Pons (tissue), 1 donor: ENCODE data around the gene CYB561D1.
A peak's percentile ranks its signal among the peaks of the same experiment; 100 is the strongest.

Experiments
- DNase-seq: peaks from one replicate; pipeline ENCODE4 v3.0.0-alpha.2; 2016; ENCODE audit warnings: low spot score

The CYB561D1 gene

DNA sequence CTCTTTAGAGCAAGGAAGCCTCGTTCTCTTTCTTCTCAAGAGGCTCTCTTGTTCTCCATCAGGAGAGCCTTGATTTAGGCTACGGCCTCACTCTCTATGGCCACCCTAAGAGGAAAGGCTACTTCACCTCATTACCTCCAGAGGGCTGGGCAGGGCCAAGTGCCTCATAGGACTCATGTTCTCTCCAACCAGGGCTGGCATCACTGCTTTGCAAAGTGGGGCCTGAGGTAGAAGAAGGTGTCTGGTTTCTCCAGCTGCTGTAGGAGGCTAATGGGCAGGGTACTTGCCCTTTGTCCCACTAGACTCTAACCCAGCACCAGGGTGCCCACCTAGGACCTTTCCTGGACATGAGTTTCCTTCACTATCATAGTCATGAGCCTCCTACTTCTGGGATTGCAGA, 12.2 kb upstream of the CYB561D1 start:
- DNase-seq = no peak

DNA sequence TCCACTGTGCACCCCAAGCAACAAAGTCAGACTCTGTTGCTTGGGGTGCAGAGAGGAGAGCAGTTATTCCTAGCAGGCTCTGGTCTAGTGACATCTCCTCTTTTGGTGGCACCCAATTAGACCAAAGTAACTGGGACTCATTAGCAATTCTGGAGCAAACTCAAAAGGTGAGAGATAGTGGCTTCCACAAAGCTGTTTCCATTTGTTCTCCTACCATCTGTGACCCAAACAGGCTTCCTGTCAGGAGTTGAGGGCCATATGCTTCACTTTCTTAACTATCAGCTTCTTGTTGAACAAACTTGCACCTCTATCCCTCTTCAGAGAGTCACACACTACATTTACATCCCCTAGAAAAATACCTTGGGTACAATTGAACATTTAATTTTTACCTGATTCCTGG, 11.7 kb upstream of the CYB561D1 start:
- no peak for DNase-seq

DNA sequence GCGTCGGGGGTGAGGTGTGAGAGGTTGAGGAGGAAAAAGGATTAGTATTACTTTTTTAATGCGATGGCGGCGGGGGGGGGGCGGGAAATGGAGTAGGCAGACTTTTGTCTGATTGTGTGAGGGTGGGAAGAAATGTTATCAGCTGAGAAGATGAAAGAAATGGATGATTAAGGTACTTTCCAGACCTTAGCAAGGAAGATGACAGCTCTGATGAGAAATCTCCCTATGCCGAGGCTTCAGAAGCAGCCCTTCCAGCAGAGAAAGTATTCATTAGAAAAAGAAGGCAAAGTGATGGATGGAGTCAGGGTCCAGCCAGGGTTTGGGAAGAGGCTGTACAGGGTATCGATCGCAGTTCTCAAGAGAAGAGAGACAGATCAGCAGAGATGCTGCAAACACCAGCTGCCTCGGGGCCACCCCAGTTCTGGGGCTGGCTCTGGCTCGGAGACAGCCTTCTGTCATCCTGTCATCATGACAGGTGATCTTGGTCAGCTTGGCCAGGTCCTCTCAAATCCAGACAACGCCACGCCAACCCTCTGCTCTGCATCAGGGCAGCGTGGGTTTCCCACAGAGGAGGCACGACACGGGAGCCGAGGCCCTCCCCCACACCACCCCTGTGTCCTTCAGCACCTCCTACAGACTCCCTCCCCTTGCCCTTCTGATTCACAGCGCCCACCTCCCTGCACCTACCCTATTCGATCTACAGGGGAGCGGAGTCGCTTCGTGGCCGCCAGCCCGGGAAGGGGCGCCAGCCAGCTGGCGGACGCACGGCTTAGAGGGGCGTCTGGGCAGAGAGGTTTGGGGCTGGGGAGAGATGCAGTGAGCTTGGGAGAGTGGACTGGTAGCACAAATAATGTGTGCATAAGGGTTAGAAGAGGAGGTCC, 10.9 kb upstream of the CYB561D1 start:
- no peak for DNase-seq

DNA sequence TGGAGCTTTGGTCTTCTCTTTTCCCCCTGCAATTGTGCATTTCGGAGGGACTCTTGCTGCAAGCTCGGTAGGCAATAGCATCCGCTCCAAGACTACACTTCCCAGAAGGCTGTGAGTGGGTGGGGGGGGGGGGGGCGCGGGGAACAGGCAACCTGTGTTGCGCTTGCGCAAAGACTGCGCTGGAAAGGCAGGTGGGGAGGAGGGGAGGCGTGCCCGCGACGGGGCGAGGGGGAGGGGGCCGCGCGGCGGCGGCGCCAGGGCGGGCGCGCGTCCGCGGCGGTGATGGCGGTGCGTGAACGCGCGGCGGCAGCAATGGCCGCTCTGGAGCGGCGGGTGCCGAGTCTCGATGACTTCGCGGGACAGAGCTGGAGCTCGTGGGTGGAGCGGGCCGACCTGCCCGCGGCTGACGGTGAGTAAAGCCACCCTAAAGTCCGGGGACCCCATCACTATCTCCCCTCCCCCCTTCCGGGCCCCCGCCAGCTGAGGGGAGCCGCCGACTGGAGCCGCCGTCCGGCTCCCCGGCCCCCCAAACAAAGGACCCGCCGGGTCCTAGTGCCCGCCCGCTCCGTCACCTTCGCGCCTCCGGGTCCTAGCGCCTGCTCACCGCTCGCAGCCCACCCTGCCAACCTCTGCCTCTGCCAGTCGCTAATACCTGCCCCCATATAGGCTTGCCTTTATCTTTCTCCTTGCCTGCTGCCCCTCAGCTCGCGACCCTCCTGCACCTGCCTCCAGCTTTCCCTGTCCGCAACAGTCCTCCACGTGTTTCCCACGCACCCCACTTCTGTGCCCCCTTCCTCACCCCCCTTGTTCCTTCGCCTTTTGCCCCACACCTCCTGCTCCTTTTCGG, 10.0 kb upstream of the CYB561D1 start, which contains the start of gene ATXN7L2:
TSS of gene ATXN7L2 (plus strand) at position 234 of the 847 bp plus-strand sequence. CDS start at position 283, 49 bp downstream.
- peak; percentile 91 for DNase-seq

DNA sequence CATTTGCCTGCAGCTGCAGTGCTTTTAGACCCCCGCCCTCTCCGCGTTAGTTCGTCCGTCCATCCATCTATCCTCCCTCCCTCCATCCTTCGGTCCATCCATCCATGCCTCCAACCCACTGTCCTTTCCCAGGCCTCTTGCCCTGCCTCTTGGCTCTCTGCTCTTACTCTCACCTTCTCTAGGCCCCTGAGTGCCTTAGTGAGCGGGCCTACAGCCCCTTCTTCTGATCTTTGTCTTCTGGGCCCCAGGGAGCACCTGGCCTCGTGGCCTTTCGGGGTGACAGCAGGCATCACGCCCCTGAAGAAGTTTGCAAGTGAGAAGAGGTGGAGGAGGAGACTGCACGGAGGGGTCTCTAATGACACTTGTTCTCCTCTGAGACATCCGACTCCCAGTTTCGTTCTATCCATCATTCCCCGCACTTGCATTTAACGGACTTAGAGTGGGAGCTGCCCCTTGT, 9.3 kb upstream of the CYB561D1 start:
- no peak for DNase-seq

DNA sequence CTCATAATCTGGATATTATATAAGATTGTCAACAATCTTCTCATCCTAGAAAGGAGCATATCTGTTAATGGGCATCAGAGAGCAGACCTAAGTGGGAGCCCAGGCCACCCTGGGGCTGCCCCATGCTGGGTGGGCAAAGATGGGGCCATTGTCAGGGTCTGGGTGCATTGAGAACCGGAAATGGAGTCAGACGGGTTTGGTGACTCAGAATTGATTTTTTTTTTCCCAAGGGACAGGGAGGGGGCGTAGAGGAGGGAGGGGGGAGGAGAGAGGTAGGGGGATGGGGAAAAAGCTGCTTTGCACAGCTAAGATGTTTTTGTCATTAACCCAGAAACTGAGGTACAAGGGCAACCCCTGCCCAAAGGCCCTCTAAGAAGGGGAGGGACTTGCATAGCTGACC, 8.9 kb upstream of the CYB561D1 start:
- no peak for DNase-seq

DNA sequence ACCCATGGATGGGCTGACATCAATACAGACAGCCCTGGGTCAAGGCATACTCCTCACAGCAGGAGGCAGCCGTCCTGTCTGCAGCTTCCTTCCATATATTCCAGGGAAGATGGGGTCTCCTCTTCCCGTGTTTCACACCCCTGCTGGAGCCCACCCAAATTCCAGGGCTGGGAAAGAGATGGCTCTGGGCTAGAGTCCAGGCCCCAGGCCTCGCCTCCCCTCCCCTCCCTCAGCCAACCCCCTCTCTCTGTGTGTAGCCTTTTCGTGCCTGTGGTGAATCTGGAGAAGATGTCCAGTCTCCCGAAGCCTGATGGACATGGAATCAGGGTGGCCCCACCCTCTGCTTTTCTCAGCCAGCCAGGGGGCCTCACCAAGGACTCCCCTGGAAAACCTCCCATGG, 6.6 kb upstream of the CYB561D1 start:
- no peak for DNase-seq

DNA sequence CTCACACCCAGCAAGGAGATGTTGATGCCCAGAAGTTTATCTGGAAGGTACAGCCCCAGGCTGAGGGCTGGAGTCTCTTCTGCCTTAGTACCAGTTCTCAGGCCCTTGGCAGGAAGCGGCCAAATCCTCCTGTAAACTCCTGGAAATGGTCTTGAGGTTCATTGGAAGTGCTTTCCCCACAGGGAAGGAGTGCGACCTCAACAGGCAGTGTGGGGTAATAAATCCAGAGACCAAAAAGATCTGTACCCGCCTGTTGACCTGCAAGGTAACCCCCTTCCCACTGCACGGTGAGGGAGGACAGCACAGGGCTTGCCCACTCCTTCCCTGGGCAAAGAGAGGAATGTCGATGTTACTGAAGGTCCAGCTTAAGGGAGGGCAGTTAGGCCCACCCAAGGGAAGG, 5.7 kb upstream of the CYB561D1 start:
- no peak for DNase-seq

DNA sequence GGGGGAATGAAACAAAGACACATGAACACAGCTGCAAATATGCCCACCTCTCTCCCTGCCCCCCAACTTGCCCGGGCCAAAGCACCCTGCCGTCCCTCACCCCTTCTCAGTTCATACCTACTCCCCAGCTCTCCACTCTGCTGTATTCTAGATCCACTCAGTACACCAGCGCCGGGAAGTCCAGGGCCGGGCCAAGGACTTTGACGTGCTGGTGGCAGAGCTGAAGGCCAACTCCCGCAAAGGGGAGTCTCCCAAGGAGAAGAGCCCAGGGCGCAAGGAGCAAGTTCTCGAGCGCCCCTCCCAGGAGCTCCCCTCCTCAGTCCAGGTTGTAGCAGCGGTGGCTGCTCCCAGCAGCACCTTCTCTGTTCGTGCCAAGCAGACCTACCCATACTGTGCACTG, 5.2 kb upstream of the CYB561D1 start:
- DNase-seq = no peak

DNA sequence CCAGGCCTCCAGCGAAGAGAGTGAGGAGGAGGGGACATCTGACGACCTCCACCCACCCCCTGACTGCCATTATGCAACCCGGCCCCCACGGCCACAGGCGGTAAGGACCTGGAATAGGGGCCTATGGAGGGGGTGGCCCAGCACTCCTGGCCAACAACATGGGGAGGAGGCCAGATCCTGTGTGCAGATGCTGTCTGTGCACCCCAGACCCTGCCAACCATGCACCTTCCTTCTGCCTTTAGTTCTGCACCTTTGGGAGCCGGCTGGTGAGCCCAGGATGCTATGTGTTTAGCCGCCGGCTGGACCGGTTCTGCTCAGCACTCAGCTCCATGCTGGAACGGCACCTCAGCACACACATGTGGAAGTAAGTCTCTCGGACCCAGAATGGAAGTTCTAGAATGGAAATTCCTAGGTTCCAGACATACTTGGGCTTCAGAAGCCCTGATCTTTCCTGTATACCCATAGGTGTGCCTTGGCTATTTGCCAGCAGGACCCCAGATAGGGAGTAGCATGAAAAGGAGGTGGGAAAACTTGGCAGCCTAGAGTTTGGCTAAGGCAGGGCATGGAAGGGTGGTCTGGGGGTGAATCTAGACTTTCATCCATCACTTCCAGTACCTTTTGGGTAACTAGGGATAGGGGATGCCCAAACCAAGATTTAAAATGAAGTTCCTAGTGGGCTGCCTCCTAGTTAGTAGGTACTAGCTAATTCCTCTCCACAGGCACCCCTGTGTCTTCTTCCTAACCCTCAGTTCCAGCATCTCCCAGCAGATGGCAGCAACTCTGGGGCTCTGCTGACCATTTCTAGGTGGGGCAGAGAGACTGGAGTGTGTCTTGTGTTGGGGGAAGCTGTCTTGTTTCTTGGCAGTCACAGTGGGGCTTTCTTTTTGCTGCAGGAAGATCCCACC, 3.6 kb upstream of the CYB561D1 start:
- DNase-seq = peak; percentile 69

DNA sequence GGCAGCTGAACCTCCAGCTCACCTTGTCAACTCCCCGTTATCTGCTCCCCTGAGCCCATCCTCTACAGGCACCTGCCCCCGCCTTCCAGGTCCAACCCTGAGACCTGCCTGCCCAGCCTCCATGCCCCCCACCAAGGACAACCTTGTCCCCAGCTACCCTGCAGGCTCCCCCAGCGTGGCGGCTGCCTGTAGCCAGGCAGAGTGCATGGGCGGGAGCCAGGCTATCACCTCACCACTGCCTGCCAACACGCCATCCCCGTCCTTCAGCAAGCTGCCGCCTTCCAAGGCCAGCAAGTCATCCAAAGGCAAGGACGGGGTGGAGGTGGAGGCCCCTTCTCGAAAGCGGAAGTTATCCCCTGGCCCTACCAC, 3.0 kb upstream of the CYB561D1 start:
- DNase-seq = no peak

DNA sequence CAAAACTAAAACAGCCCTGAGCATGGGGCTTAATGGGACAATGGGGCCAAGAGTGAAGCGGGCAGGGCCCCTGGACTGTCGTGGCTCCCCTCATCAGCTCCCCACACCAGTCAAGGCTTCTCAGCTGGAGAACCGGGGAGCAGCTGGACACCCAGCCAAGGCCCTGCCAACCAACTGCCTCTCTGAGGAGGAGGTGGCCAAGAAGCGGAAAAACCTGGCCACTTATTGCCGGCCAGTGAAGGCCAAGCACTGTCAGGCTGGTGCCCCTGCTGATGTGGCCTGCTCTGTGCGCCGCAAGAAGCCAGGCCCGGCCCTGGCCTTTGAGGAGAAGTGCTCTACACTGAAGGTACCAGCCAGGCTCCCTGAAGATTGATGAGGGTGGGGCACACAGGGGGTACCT, 2.5 kb upstream of the CYB561D1 start:
- no peak for DNase-seq

DNA sequence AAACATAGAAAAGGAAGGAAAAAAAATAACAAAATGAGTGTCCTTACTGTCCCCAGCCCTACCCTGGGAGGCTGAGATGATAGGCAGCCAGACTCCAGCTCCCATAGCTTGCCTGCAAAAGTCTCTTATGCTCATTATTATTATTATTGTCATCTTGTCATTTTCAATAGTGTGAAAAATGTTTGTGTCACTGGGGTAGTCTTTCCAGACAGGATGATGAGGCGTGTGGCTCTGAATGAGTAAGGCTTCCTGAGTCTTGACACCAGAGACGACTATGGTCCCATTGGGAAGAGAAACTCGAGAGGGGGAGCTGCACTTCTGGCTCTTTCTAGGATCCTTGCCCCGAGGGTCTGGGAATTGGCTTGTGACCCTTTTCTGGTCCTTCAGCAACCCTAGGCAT, 1.1 kb upstream of the CYB561D1 start:
- no peak for DNase-seq

DNA sequence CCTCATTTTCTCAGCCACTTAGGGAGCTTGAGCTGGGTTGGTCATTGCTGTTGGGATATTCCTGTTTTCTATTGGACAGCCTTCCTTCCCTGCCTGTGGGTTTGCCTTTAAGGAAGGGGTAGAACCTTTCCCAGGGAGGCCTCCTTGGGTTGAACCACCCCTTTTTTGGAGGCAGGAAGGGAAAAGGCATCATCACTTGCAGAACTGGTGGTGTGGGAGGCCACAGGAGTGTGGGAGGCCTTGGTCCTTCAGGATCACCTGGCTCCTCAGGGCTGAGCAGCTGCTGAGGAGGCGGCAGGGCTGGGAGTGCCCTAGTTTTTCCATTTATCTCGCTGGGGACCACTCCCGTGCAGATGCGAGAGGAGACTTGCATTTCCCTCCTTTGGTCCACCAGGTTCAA, 667 bp upstream of the CYB561D1 start:
- DNase-seq = no peak

DNA sequence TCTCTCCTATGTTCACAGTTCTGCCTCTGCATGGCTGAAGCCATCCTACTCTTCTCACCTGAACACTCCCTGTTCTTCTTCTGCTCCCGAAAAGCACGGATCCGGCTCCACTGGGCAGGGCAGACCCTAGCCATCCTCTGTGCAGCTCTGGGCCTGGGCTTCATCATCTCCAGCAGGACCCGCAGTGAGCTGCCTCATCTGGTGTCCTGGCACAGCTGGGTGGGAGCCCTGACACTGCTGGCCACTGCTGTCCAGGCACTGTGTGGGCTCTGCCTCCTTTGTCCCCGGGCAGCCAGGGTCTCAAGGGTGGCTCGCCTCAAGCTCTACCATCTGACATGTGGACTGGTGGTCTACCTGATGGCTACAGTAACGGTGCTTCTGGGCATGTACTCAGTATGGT, 1.8 kb downstream of the CYB561D1 start:
- DNase-seq = no peak

DNA sequence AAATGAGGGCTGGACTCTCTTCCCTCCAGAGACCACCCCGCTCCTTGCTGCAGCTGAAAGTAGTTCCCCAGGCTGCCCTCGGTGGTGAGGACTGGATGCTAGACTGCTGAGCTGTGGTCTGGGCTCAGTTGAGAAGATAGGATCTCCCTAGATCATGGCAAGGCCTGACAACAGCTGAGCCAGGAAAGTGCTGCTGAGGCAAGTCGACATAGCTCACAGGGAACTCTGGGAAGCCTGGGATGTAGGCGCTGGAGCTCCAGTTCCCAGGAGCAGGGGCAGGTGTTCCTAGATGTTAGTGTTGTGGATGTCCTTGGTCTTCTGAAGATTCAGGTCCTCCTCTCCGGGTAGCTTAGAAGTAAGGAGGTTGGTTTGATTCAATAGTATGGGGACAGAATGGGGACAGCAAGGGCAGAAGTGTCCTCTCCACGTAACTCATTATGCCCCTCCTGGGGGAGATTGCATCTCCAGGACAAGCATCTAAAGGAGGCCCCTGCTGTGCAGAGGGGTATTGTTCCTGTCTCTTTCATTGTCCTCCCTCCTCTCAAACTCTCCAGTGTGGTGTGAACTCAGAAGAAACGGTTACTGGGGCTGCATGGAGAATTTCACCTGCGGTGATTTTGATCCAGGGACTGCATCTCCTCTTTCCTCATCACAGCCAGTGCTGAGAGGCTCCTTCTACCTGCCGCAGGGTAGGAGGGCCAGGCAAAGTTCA, 3.7 kb downstream of the CYB561D1 start:
- DNase-seq = no peak

DNA sequence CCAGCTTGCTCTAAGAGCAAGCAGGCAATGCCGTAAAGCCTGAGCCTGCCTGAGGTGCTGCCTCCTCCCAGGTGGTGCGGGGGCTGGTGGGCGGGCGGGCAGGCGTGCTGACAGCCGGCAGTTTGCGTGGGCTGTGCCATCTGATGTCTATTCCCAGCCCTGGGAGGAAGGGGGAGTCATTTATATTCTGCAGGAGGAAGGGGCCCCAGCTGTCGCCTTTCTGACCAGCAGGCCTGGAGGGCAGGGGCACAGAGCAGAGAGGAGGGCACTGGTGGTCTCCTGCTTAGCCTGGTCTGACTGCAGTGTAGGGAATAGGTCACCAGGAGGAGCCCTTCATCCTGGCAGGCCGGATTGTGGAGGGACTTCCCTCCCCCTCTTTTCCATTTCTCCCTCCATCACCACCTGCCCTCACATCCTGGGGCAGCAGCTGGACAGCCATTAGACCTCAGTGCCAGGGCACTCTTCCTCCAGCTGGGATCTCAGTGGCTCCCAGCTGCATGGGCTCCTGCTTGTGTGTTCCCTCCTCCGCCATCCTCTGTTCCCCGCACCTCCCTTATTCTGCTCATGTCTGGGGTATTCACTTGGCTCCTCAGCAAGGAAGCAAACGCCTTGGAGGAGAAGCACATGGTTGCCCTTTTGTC, 4.4 kb downstream of the CYB561D1 start:
- DNase-seq = peak; percentile 18

DNA sequence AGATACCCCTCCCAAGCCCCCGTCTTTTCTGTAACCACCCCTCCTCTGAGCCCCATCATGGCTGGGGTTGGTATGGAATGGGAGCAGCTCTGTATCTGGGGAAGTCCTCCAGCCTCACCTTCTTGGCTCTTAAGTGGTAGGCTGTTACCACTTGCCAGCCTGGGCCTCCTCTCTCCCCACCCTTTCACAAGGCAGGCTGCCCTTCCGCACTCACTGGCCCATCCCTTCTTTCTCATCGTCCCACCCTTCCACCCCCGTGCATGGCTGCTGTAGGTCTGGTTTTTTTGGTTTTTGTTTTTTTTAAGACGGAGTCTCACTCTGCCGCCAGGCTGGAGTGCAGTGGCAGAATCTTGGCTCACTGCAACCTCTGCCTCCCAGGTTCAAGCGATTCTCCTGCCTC, 5.2 kb downstream of the CYB561D1 start:
- no peak for DNase-seq

DNA sequence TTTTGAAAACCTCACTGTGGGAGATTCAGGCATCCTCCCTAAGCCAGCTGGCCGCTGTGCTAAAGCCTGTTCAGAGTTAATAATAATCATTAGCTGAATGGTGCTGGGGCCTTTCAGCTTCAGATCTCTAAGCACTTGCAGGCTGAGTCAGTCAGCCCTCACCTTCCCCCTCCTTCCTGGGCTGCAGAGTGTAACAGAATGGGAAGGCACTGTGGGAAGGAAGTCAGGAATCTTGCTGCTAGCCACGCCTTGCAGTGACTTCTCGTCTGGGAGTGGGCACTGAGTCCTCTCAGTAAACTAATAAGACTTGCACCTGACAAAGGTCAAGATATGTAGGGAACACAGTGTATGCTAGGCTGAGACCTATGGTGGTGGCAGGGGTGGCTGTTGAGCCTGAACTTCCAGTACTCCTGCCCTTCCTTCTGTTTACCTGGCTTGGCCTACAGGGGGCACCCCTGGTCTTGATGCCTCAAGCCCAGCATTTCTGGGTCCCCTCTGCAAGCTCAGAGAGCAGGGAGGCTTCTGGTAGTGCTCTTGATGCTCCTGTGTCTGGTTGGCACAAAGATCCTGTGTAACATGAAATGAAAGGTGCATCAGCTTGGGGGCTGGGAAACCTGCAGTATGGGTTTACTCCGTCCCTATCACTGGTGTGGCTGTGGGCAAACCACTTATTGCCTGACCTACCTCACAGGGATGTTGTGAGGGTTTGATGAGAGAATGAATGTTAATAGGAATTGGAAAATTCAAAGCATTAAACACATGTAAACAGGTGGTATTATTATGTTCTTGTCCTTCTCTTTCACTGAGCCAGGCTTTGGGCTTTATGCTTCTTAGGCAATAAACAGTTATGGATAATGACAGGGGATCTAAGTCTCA, 6.0 kb downstream of the CYB561D1 start:
- DNase-seq = peak; percentile 32

DNA sequence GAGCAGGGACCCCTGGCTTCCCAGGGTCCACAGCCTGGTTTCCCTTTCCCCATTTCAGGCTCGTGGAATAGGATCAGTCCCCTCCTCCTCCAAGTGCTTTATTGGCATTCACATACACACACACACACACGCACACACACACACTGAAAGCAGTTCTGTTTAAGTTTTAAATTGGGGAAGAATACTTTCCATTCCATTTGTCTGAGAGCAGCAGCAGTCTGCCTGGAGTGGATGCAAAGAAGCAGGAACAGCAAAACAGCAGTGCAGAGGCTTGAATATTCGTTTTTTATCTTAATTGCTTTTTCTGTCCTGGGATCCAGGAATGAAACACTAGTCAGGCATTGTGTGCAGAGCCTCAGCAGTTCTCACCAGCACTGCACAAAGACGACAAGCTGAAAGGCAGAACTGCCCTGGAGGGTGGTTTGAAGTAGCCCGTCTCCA, 7.1 kb downstream of the CYB561D1 start:
- DNase-seq = no peak
